Endometrium (tissue), 2 donors: ENCODE results near the gene UBXN7.
"Not testable (repeated sequence)": the region's sequence is repeated elsewhere in the genome, so short reads cannot be mapped to it uniquely, and the experiment has no call there.

Experiments
- FAIRE-seq: peaks from 2 replicates; lab custom pipeline; 2012; peaks lifted over from hg19 to GRCh38; lab: Jason Lieb, UNC
- donor health status: control.
- donor health status: control.

The UBXN7 gene

GRCh38 chr3:196432137-196432879 lies at the start of gene UBXN7:
Gene UBXN7 (minus strand): TSS chr3:196432427. CDS start chr3:196432399, 28 bp downstream.
- FAIRE-seq: peak; percentile 31

GRCh38 chr3:196477678-196478077 lies 45.5 kb upstream of the UBXN7 start:
- FAIRE-seq: no peak

- FAIRE-seq: no peak
Observed at GRCh38 chr3:196472286-196472685, 40.1 kb upstream of the UBXN7 start.

DNA sequence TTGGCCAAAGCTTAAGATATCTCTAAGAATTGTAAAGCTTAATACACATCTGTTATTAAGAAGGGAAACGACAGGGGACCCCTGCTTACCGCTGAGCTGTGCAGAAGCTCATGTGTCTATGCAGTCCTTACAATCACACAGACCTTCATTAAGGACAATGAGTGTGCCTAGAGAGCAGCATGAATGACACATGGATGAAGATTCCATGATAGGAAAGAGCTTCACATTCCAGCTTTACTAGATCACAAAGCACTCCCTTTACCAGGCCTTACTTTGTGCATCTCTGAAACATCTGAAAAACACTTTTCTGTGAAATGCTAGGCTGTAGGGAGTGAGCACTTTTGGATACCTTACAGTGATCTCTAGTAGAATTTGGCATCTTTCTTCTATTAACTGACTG lies 39.3 kb upstream of the UBXN7 start:
- FAIRE-seq: no peak

- FAIRE-seq: not testable (repeated sequence)
Observed at GRCh38 chr3:196470182-196470581, 38.0 kb upstream of the UBXN7 start.

DNA sequence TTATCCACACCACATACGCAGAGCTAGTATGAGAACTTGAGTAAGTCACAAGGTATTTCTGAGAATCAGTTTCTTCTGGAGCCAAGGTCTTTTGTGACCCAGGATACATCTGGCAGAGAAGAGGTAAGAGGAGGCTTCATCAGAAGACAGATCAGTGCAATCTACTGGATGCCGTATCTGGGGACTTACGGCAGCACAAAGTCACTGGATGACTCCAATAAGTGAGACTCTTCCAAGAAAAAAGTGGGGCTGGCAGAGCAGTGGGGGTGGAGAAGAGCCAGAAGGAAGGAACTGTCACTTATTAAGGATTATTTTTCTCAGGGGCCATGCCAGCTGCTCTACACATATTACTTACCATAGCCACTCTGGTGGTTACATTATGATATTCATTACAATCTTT lies 31.6 kb upstream of the UBXN7 start:
- FAIRE-seq: no peak

GRCh38 chr3:196463478-196463756 lies 31.2 kb upstream of the UBXN7 start:
- FAIRE-seq: no peak

DNA sequence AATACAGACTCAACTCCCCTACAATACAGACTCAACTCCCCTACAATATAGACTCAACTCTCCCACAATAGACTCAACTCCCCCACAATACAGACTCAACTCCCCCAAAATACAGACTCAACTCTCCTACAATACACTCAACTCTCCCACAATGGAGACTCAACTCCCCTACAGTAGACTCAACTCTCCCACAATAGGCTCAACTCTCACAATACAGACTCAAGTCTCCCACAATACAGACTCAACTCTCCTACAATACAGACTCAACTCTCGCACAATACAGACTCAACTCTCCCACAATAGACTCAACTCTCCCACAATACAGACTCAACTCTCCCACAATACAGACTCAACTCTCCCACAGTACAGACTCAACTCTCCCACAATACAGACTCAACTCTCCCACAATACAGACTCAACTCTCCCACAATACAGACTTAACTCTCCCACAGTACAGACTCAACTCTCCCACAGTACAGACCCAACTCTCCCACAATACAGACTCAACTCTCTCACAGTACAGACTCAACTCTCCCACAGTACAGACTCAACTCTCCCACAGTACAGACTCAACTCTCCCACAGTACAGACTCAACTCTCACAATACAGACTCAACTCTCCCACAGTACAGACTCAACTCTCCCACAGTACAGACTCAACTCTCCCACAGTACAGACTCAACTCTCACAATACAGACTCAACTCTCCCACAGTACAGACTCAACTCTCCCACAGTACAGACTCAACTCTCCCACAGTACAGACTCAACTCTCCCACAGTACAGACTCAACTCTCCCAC lies 30.7 kb upstream of the UBXN7 start:
- not testable (repeated sequence) for FAIRE-seq

DNA sequence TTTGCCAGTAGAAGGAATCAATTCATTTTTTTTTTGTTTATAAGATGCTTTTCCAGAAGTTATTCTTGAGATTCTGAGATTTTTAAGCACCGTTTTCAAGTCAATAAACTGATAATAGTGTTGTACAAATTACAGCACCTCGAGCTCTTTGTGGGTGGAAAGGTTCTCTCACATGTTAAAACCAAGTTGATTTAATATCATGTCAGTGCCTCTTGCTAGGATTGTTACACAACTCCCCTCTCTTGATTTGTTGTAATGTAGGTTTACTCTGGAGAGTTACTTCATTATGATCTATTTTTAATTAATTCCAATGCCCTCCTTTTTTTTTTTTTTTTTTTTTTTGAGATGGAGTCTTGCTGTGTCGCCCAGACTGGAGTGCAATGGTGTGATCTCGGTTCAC lies 25.8 kb upstream of the UBXN7 start:
- no peak for FAIRE-seq

DNA sequence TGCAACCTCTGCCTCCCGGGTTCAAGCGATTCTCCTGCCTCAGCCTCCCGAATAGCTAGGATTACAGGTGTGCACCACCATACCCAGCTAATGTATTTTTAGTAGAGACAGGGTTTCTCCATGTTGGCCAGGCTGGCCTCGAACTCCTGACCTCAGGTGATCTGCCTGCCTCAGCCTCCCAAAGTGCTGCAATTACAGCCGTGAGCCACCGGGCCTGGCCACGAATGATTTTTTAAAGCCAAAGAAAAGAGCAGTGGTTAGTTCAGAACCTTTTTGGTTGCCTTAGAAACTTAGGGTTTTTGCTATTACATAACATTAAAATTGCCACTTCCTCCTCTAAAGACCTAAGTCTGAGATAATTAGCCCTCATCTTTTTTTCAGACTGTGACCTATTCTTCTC lies 25.2 kb upstream of the UBXN7 start:
- not testable (repeated sequence) for FAIRE-seq

DNA sequence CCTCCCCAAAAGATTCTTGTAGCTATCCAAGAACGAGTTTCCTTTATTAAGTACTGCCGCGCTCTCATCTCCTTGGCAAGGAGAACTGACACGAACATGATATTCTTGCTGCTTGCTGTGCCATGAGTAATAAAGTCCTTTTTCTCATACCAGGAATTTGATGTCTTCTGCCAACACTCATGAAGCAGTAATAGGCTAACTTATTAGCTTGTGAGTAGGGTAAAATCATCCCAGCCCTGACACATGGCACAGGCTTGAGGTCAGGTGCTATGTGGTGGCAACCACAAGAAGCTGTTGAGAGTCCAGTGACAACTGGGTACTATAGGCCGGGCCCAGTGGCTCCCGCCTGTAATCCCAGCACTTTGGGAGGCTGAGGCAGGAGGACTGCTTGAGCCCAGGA lies 22.7 kb upstream of the UBXN7 start:
- FAIRE-seq: no peak

- not testable (repeated sequence) for FAIRE-seq
Observed at GRCh38 chr3:196445391-196445790, 13.2 kb upstream of the UBXN7 start.

DNA sequence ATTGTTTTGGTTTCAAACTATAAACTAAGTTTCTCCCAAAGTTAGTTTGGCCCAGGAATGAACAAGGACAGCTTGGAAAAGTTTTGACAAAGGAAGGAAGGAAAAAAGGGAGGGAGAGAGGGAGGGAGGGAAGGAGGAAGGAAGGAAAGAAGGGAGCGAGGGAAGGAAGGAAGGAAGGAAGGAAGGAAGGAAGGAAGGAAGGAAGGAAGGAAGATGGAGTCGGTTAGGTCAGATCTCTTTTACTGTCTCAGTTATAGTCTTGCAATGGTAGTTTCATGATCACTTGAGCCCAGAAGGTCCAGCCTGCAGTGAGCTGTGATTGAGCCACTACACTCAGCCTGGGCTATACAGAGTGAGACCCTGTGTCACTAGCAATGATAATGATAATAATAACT lies 12.3 kb upstream of the UBXN7 start:
- FAIRE-seq: no peak

- FAIRE-seq: no peak
Observed at GRCh38 chr3:196440696-196441095, 8.5 kb upstream of the UBXN7 start.

GRCh38 chr3:196440041-196440537 lies 7.9 kb upstream of the UBXN7 start:
- no peak for FAIRE-seq

DNA sequence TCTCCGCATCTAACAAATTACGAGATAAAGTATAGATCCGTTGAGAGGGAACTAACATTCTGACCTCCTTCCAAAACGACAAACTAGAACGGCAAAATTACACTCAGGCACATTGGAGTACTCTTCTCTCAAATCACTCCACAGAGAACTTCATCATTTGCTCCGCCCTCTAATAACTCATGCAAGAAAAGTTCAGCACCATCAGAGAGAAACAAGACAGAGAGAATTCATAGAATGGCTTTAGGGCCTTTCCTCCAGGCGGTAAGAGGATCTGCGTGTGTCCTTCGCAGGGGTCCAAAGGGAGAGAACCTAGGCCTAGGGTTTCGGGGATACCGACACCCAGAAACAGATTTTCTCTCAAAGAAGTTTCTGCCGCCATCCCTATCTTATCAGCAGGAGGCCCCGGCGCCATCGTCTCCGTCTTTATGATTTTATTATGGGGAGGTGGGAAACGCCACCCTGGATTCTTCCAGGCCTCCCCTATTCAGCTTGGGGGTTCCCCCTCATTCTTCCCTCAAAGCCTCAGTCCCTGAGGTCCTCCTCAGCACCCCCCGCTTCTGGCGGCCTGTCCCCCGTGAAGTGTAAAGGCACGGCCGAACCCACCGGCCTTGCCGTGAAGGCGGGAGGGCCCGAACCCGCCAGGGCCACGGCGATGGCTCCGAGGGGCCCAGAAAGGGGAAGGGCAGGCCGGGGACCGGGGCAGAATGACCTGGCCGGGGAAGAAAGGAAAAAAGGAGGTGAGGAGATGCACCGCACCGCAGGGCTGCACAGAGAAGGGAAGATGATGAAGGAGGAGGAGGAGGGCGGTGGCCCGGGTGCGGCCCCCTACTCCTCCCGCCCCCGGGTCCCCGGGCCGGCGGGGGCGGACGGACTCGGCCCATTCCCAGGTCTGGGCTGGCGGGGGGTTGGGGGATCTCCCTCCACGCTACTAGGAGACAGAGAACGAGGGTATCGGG lies 768 bp downstream of the UBXN7 start:
- peak; percentile 26 for FAIRE-seq

- FAIRE-seq: no peak
Observed at GRCh38 chr3:196428041-196428440, 4.2 kb downstream of the UBXN7 start.

GRCh38 chr3:196424421-196424820 lies 7.8 kb downstream of the UBXN7 start:
- FAIRE-seq: not testable (repeated sequence)

- FAIRE-seq: no peak
Observed at GRCh38 chr3:196423044-196423781, 9.0 kb downstream of the UBXN7 start.

DNA sequence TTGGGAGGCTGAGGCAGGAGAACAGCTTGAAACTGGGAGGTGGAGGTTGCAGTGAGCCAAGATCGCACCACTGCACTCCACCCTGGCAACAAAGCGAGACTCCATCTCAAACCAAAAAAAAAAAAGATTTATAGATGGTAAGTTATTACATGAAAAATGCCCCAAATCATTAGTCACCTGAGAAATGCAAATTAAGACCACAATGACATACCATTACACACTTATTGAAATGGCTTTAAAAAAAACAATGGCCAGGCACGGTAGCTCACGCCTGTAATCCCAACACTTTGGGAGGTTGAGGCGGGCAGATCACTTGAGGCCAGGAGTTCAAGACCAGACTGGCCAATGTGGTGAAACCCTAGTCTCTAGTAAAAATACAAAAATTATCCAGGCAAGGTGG lies 10.6 kb downstream of the UBXN7 start:
- FAIRE-seq: not testable (repeated sequence)

GRCh38 chr3:196419386-196419785 lies 12.8 kb downstream of the UBXN7 start:
- no peak for FAIRE-seq

DNA sequence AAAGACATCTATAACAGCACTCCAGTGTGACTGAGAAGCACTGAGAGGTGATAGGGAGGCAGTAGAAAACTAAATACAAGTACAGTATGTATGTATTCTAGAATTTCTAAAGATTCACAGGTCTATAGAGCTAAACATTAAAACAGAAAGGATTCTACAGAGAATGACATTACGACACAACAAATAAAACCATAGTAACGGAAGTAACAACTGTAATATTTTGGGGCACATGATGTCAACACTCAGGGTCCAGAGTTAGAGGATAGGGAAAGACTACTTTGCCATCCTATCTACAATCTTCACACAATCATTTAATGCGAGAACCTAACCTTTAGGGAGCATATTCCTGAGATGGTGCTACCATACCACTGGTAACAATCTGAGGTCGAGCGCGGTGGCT lies 13.6 kb downstream of the UBXN7 start:
- no peak for FAIRE-seq
